Activated CD4-positive, alpha-beta T cell treated with anti-CD3 and anti-CD28 coated beads, Interleukin-2, amount 50 U/mL, for 4 hours (primary cell): Measurements from ENCODE around the gene MED16.
"Not testable (repeated sequence)": the region's sequence is repeated elsewhere in the genome, so short reads cannot be mapped to it uniquely, and the experiment has no call there.

ENCODE experiments used
- DNase-seq, 2 experiments: peaks; one replicate each; pipeline ENCODE4 v3.0.0-alpha.2; 2020

MED16 gene

GRCh38 chr19:850221-850978 lies 42.6 kb downstream of the MED16 start:
- DNase-seq = no peak

GRCh38 chr19:849195-849594 lies 43.8 kb downstream of the MED16 start:
- not testable (repeated sequence) for DNase-seq

- no peak for DNase-seq
These were observed 44.5 kb downstream of the MED16 start for GRCh38 chr19:848386-848921.

GRCh38 chr19:845707-846521 lies 47.1 kb downstream of the MED16 start:
- no peak for DNase-seq

GRCh38 chr19:844546-844971 lies 48.4 kb downstream of the MED16 start:
- DNase-seq = no peak

GRCh38 chr19:843836-844545 lies 49.0 kb downstream of the MED16 start:
- no peak for DNase-seq

GRCh38 chr19:843180-843835 lies 49.7 kb downstream of the MED16 start:
- no peak for DNase-seq

GRCh38 chr19:842802-843179 lies 50.2 kb downstream of the MED16 start:
- DNase-seq = not testable (repeated sequence)

GRCh38 chr19:840519-841206 lies 52.3 kb downstream of the MED16 start, which contains the start of gene PRTN3:
Gene PRTN3, plus strand, starts transcription at chr19:840999. Its CDS starts 10 bp downstream, at chr19:841009.
- DNase-seq = no peak

- no peak for DNase-seq
These were observed 57.7 kb downstream of the MED16 start for GRCh38 chr19:835210-835810.

GRCh38 chr19:834216-834615 lies 58.8 kb downstream of the MED16 start:
- no peak for DNase-seq

- no peak for DNase-seq
These were observed 61.3 kb downstream of the MED16 start for GRCh38 chr19:831407-832369.

- DNase-seq = no peak
These were observed 63.7 kb downstream of the MED16 start for GRCh38 chr19:829129-829758.

GRCh38 chr19:827710-828321 lies 65.2 kb downstream of the MED16 start, which contains the start of gene AZU1:
Gene AZU1, plus strand, starts transcription at chr19:827837. Its CDS starts 10 bp downstream, at chr19:827847.
- DNase-seq = no peak

- no peak for DNase-seq
These were observed 65.7 kb downstream of the MED16 start for GRCh38 chr19:827314-827709.

GRCh38 chr19:825897-826644 lies 66.9 kb downstream of the MED16 start:
- no peak for DNase-seq

GRCh38 chr19:824885-825284 lies 68.1 kb downstream of the MED16 start:
- no peak for DNase-seq

GRCh38 chr19:823565-824121 lies 69.3 kb downstream of the MED16 start:
- DNase-seq = no peak
